Measurements from ENCODE around the gene SH3YL1.

Gene SH3YL1

GRCh38 chr2:281381-281780 lies 17.5 kb upstream of the SH3YL1 start:
- Histone ChIP-seq H4K20me1 (ENCODE audit: control insufficient read depth, insufficient read depth, low read depth, low read length) (peaks cover 9% of the 10 kb centered on the region; the same call in 1 of the 2 replicates), H3K9me2 (replicated peaks; ENCODE audit: control insufficient read depth, low read length) (no peaks in the 10 kb centered on the region), H3K79me2 (ENCODE audit: control insufficient read depth, low read length) (peaks cover 6% of the 10 kb centered on the region), H3K4me2 (ENCODE audit: low read length) (no peak overlapping the region), H3K9me3 (ENCODE audit: control insufficient read depth, insufficient read depth, low read length) (no peaks in the 10 kb centered on the region), H3K27ac (ENCODE audit: low read depth, low read length) (no peak overlapping the region), H3K27me3 (ENCODE audit: control insufficient read depth, low read length) (peaks cover under 1% of the 10 kb centered on the region; the same call in 1 of the 2 replicates), H3K4me1 (ENCODE audit: control insufficient read depth, low read length) (no peaks in the 10 kb centered on the region), H3K4me3 (ENCODE audit: low read length) (no peak overlapping the region), H3K36me3 (ENCODE audit: control insufficient read depth, low read length) (peaks cover 57% of the 10 kb centered on the region), H3F3A (ENCODE audit: control insufficient read depth, insufficient read depth) (no peaks in the 10 kb centered on the region; the same call in 1 of the 2 replicates)
- no peak for TF ChIP-seq CTCF (IDR thresholded peaks at IDR 0.05; ENCODE audit: low read depth, low read length, poor library complexity, severe bottlenecking)
- no peak for TF ChIP-seq EZH2phosphoT487 (IDR thresholded peaks at IDR 0.05; ENCODE audit: borderline replicate concordance, low read length)

- H3K36me3 ChIP-seq (ENCODE audit: control insufficient read depth, low read length), result peaks cover 64% of the 10 kb centered on the region
Observed at GRCh38 chr2:280650-281110, 16.8 kb upstream of the SH3YL1 start.

GRCh38 chr2:279956-280649 lies 16.3 kb upstream of the SH3YL1 start:
- no peaks in the 10 kb centered on the region for H3K9me2 ChIP-seq (replicated peaks; ENCODE audit: control insufficient read depth, low read length)
- peaks cover 19% of the 10 kb centered on the region for H3K79me2 ChIP-seq (ENCODE audit: control insufficient read depth, low read length)
- no peak overlapping the region for H3K4me3 ChIP-seq (ENCODE audit: low read length)
- TF ChIP-seq EZH2phosphoT487 (IDR thresholded peaks at IDR 0.05; ENCODE audit: borderline replicate concordance, low read length) (no peak), CTCF (IDR thresholded peaks at IDR 0.05; ENCODE audit: low read depth, low read length, poor library complexity, severe bottlenecking) (no peak)
- H3K27me3 ChIP-seq (ENCODE audit: control insufficient read depth, low read length), result no peaks in the 10 kb centered on the region
- no peak overlapping the region for H3K4me2 ChIP-seq (ENCODE audit: low read length)
- peaks cover 70% of the 10 kb centered on the region for H3K36me3 ChIP-seq (ENCODE audit: control insufficient read depth, low read length)
- no peaks in the 10 kb centered on the region; the same call in 1 of the 2 replicates for H3F3A ChIP-seq (ENCODE audit: control insufficient read depth, insufficient read depth)
- H3K9me3 ChIP-seq (ENCODE audit: control insufficient read depth, insufficient read depth, low read length), result no peaks in the 10 kb centered on the region
- peaks cover 16% of the 10 kb centered on the region; the same call in 1 of the 2 replicates for H4K20me1 ChIP-seq (ENCODE audit: control insufficient read depth, insufficient read depth, low read depth, low read length)
- peaks cover 6% of the 10 kb centered on the region for H3K4me1 ChIP-seq (ENCODE audit: control insufficient read depth, low read length)
- no peak overlapping the region for H3K27ac ChIP-seq (ENCODE audit: low read depth, low read length)

More at GRCh38 chr2:280650-281110, 16.8 kb upstream of the SH3YL1 start:
- Histone ChIP-seq H3K79me2 (ENCODE audit: control insufficient read depth, low read length) (peaks cover 13% of the 10 kb centered on the region), H3K4me3 (ENCODE audit: low read length) (no peak overlapping the region), H3F3A (ENCODE audit: control insufficient read depth, insufficient read depth) (no peaks in the 10 kb centered on the region; the same call in 1 of the 2 replicates), H3K9me2 (replicated peaks; ENCODE audit: control insufficient read depth, low read length) (no peaks in the 10 kb centered on the region), H4K20me1 (ENCODE audit: control insufficient read depth, insufficient read depth, low read depth, low read length) (peaks cover 10% of the 10 kb centered on the region; the same call in 1 of the 2 replicates), H3K27ac (ENCODE audit: low read depth, low read length) (no peak overlapping the region), H3K4me2 (ENCODE audit: low read length) (no peak overlapping the region), H3K27me3 (ENCODE audit: control insufficient read depth, low read length) (no peaks in the 10 kb centered on the region), H3K4me1 (ENCODE audit: control insufficient read depth, low read length) (peaks cover under 1% of the 10 kb centered on the region; the same call in 1 of the 2 replicates), H3K9me3 (ENCODE audit: control insufficient read depth, insufficient read depth, low read length) (no peaks in the 10 kb centered on the region)
- TF ChIP-seq EZH2phosphoT487 (IDR thresholded peaks at IDR 0.05; ENCODE audit: borderline replicate concordance, low read length) (no peak), CTCF (IDR thresholded peaks at IDR 0.05; ENCODE audit: low read depth, low read length, poor library complexity, severe bottlenecking) (no peak)
